ENCODE measurements around the gene PPEF1.

GRCh38 chrX:18877469-18877868 is 170.0 kb downstream of the PPEF1 start:
- TF ChIP-seq POLR2A (IDR thresholded peaks at IDR 0.05) (no peak), CTCF (IDR thresholded peaks at IDR 0.05) (no peak)
